GM10847 (cell line): ENCODE results near the gene UGT1A9.

Experiments used
- POLR2A ChIP-seq: IDR thresholded peaks from 2 replicates; pipeline ENCODE4 v1.6.1; 2011; ENCODE audit not compliant: insufficient read length; ENCODE audit errors: extremely low read depth

UGT1A9 gene

DNA sequence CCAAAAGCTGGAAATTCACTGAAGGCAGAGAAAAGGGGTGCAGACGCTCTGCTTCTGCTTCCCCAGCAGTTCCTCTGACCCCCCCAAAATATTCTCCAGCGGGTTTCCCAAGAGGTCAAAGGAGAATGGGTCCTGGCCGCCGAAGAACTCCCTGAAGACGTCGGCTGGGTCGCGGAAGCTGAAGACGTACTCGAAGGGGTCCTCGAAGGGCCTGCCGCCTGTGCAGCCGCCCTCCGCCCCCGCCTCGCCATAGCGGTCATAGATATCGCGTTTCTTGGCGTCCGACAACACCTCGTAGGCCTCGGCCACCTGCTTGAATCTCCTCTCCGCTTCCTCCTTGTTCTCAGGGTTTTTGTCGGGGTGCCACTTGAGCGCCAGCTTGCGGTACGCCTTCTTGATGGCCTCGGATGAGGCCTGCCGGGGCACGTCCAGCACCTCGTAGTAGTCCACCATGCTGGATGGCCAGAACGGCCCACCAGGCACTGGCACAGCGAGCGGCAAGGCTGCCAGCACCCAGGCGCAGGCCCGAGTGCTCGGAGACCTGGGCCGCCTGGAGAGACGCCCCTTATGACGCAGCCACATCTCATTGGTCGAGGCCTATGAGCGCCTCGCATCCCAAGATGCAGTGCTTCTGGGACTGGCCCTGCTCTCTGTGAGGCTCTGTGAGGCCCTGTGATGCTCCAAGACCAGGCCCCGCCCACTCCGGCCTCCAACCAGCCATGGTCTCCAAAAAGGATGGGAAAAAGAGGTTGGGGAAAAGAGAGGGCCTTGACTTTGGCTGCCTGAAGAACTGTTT lies 72.0 kb downstream of the UGT1A9 start:
- TF ChIP-seq POLR2A = no peak

DNA sequence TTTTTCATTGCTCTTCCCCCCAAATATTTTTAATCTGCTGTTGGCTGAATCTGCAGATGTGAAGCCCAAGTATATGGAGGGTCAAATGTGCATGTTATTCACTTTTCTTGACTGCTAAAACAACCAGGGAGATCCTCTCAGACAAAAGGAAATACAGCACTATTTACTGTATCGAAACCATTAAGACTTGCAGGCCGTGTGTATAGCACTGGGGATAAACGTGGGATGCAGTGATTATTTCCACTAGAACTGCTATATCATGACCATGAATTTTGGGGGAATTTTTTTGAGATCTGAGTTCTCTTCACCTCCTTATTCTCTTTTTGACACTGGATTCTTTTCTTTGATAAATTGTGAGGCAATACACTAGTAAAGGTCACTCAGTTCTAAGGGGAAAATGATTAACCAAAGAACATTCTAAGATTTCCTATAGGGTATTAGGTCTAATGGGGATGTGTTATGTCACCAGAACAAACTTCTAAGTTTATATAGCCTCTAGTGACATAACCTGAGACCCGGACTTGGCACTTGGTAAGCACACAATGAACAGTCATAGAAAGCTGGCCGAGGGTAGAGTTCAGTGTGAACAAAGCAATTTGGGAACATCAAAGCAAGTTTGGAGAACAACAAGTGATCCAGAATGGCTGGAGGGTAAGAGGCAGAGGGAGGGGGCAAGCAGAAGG lies 73.5 kb downstream of the UGT1A9 start:
- TF ChIP-seq POLR2A = no peak

DNA sequence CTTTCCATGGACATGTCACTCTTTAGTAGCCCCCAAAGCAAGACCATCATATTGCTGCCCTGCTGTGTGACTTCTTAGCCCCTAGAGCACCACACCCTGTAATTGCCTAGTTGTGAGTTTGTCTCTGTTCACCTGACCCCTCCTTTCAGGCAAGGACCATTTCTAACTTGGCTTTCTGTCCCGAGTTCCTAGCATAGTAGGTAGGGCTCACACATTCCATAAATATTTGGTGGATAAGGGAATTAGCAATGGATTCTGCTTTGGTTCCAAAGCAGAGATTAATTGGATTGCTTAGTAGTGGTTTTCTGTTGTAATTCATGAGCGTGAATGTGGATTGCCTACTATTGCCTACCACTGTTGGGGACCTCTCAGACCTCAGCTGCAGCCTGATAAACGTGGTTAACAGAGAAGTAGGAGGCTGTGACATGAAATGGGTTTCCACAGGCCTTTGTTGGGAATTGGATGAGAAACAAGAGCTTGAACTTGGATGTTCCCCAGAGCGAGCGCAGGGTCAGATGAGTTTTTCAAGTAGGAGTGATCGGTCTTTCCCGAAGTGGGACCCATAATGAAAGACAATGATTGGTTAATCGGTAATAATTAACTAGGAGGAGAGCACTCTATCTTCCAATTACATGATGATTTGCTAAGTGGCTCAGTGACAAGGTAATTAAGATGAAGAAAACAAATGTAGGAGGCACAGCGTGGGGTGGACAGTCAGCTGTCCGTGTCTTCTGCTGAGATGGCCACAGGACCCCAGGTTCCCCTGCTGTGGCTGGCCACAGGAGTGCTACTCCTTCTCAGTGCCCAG lies 75.0 kb downstream of the UGT1A9 start:
- TF ChIP-seq POLR2A = no peak

DNA sequence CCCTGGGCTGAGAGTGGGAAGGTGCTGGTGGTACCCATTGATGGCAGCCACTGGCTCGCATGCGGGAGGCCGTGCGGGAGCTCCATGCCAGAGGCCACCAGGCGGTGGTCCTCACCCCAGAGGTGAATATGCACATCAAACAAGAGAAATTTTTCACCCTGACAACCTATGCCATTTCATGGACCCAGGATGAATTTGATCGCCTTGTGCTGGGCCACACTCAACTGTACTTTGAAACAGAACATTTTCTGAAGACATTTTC lies 75.5 kb downstream of the UGT1A9 start:
- TF ChIP-seq POLR2A = no peak

DNA sequence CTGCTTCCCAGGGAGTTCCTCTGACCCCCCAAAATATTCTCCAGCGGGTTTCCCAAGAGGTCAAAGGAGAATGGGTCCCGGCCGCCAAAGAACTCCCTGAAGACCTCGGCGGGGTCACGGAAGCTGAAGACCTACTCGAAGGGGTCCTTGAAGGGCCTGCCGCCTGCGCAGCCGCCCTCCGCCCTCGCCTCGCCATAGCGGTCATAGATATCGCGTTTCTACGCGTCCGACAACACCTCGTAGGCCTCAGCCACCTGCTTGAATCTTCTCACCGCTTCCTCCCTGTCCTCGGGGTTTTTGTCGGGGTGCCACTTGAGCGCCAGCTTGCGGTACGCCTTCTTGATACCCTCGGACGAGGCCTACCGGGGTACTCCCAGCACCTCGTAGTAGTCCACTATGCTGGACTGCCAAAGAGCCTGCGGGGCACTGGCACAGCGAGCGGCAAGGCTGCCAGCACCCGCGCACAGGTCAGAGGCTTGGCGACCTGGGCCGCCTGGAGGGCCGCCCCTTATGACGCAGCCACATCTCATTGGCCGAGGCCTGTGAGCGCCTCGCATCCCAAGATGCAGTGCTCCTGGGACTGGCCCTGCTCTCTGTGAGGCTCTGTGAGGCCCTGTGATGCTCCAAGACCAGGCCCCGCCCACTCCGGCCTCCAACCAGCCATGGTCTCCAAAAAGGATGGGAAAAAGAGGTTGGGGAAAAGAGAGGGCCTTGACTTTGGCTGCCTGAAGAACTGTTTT lies 83.3 kb downstream of the UGT1A9 start:
- TF ChIP-seq POLR2A = no peak

DNA sequence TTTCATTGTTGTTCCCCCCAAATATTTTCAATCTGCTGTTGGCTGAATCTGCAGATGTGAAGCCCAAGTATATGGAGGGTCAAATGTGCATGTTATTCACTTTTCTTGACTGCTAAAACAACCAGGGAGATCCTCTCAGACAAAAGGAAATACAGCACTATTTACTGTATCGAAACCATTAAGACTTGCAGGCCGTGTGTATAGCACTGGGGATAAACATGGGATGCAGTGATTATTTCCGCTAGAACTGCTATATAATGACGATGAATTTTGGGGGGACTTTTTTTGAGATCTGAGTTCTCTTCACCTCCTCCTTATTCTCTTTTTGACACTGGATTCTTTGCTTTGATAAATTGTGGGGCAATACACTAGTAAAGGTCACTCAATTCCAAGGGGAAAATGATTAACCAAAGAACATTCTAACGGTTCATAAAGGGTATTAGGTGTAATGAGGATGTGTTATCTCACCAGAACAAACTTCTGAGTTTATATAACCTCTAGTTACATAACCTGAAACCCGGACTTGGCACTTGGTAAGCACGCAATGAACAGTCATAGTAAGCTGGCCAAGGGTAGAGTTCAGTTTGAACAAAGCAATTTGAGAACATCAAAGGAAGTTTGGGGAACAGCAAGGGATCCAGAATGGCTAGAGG lies 84.9 kb downstream of the UGT1A9 start:
- no peak for TF ChIP-seq POLR2A

DNA sequence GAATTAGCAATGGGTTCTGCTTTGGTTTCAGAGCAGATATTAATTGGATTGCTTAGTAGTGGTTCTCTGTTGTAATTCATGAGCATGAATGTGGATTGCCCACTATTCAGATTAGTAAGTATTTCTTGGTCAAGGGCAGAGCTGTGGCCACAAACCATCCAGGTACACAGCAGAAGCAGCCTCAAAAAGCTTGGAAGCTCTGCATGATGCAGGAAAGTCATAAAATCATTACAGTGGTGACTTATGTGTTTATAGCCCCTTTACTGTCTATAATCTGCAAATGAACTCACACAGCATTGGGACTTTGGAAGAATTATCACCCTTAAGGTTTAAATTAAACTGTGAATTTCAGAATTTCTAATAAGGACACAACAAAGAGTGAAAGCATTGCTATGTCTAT lies 86.4 kb downstream of the UGT1A9 start:
- TF ChIP-seq POLR2A = no peak

DNA sequence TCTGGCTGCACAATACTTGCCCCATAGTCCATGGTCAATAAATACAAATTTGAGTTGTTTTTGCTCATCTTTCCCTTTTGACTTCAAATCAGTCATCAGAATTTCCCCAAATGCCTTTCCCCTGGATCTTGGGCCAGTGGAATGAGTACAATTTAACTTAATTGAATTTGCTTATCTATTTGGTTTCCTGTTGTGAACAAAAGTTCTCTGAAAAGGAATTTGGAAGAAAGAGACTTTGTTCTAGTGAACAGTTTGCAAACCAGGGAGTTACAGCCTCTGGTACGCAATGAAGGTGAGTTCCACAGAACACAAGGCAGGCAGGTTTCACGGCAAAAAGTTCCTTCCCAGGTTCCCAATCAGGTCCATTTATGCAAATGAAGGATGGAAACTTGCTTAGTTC lies 87.2 kb downstream of the UGT1A9 start:
- TF ChIP-seq POLR2A = no peak

DNA sequence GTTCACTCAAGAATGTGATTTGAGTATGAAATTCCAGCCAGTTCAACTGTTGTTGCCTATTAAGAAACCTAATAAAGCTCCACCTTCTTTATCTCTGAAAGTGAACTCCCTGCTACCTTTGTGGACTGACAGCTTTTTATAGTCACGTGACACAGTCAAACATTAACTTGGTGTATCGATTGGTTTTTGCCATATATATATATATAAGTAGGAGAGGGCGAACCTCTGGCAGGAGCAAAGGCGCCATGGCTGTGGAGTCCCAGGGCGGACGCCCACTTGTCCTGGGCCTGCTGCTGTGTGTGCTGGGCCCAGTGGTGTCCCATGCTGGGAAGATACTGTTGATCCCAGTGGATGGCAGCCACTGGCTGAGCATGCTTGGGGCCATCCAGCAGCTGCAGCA lies 88.3 kb downstream of the UGT1A9 start, which contains the start of gene UGT1A1:
UGT1A1 (plus strand) TSS at position 228 of the 400 bp plus-strand sequence; CDS start at position 246, 18 bp downstream.
- no peak for TF ChIP-seq POLR2A

DNA sequence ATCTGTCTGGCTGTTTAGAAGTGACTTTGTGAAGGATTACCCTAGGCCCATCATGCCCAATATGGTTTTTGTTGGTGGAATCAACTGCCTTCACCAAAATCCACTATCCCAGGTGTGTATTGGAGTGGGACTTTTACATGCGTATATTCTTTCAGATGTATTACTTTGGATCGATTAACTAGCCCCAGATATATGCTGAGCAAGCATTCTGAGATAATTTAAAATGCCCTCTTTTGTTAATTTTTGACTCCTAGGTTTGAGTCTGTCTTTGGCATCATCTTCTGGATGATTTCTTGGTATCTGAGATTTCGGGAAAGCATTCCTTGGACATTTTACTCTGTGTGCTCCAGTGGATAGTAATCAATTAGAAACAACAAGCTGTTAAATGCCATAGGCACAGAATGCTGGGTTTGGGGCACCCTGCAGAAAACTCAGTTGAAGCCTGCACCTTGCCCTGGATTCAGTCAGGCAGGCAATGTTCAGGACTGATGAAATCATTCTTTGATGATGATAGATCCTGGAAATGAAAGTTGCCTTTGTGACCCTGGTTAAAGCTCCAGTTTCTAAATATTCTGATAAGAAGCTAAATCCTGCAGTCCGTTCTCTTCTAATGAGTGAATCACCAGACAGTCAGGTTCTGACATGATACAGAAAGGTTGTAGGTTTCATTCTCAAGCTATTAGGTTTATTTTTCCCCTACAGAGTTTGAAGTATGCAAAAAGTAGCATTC lies 89.5 kb downstream of the UGT1A9 start:
- TF ChIP-seq POLR2A = no peak

DNA sequence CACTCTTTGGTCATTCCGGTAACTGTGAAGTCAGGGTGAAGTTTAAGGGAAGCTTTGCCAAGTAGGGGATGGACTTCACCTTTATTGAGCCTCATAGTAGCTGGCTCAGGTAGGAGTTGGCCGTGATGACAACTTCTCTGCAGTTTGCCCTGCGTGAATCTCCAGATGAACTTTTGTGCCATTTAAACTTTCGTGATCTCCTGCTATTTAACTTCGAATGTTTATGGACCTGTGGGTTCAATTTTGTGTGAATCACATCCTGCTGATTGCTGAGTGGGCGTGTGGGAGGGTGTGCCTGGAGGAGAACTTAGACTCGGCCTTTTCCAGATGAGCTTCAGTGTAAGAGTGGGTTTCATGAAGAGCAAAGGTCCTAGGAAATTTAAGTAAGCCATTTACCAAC lies 92.6 kb downstream of the UGT1A9 start:
- no peak for TF ChIP-seq POLR2A

DNA sequence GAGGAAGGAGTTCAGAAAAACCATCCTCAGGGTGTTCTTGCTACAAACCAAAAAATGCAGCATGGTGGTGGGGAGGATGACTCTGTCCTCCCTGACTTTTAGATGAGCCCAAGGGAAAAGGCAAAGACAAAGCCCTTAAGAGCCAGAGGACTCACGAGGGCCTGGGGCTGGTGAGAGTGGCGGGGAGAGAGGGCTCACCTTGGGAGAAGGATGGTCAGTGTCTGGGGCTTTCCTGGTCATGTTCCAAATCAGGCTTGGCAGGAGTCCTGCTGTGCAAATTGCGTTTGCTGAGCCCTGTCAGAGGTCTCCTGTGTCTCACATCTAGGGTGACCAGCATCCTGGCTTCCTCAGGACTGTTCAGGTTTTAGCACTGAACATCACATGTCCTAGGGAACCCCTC lies 93.1 kb downstream of the UGT1A9 start:
- TF ChIP-seq POLR2A = no peak

DNA sequence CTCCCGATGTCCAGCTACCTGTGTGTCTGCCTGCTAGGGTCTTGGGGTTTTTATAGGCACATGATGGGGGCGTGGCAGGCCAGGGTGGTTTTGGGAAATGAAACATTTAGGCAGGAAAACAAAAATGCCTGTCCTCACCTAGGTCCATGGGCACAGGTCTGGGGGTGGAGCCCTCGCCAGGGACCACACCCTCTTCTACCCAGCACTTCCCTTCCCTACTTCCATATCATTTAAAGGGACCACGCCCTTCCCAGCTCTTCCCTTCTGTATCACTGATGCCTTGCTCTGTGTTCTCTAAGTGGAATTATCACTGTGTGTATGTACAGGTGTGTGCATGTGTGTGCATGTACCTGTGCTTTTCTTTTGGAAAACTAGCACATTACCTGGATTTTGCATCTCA lies 94.7 kb downstream of the UGT1A9 start:
- no peak for TF ChIP-seq POLR2A

DNA sequence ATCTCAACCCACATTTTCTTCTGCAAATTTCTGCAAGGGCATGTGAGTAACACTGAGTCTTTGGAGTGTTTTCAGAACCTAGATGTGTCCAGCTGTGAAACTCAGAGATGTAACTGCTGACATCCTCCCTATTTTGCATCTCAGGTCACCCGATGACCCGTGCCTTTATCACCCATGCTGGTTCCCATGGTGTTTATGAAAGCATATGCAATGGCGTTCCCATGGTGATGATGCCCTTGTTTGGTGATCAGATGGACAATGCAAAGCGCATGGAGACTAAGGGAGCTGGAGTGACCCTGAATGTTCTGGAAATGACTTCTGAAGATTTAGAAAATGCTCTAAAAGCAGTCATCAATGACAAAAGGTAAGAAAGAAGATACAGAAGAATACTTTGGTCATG lies 96.4 kb downstream of the UGT1A9 start:
- no peak for TF ChIP-seq POLR2A
